Body of pancreas (tissue), 4 donors: Measurements from ENCODE around the gene TSPAN6. TPM values are rescaled to one million over a fixed set of nuclear protein-coding genes. Genes with fewer than 3 reads are reported as not detected.

Experiments used
- ATAC-seq: fragments of 150-250 bp; one replicate; pipeline ENCODE4 v1.9.1; 2016
- DNase-seq, 4 donors: peaks; one replicate each; pipeline ENCODE4 v3.0.0-alpha.2; 2019
- H3K27ac ChIP-seq, 4 donors: fragments of 200-600 bp; sonication (generic); 1 replicate in 3 of 4; 2 replicates in 1 of 4; pipeline versions ENCODE4 v1.5.1 to v1.6.1; 2016 to 2019; ENCODE audit warnings: mild to moderate bottlenecking in 1 of 4, mixed read lengths in 1 of 4, moderate library complexity in 1 of 4
- H3K27me3 ChIP-seq, 2 donors: fragments of 200-600 bp; sonication (generic); one replicate each; pipeline ENCODE4 v1.6.0; 2016; ENCODE audit warnings: mild to moderate bottlenecking in 1 of 2
- H3K36me3 ChIP-seq, 2 donors: fragments of 200-600 bp; sonication (generic); replicated peaks in 1 of 2; 2 replicates each; pipeline ENCODE4 v1.5.1; 2016; ENCODE audit warnings: low read depth in 2 of 2; ENCODE audit not compliant: insufficient read depth in 1 of 2
- H3K4me1 ChIP-seq: fragments of 200-600 bp; sonication (generic); one replicate; pipeline ENCODE4 v1.6.0; 2016
- H3K4me3 ChIP-seq, 2 donors: fragments of 200-600 bp; sonication (generic); 1 replicate in 1 of 2; 2 replicates in 1 of 2; pipeline ENCODE4 v1.5.1; 2016 to 2019
- H3K9me3 ChIP-seq, 3 donors: fragments of 200-600 bp; sonication (generic); 1 replicate in 2 of 3; 2 replicates in 1 of 3; pipeline ENCODE4 v1.5.1; 2016
- POLR2A ChIP-seq, 3 donors: fragments of 450-650 bp; IDR thresholded peaks; one replicate each; pipeline ENCODE4 v1.6.1; 2016; ENCODE audit warnings: antibody characterized with exemption in 3 of 3, mild to moderate bottlenecking in 2 of 3
- WGBS, 2 donors: methylation state at CpG; one replicate each; pipeline ENCODE4 v1.1.5; 2017; 5-methylcytosine and 5-hydroxymethylcytosine counted together
- intact Hi-C: fragments of 100-400 bp; cut with DNase I; formaldehyde crosslinking; loops from one replicate; pipeline ENCODE4 v1.15.1; 2023
- total RNA-seq, 2 donors: library from RNA; depleted of rRNA; stranded (reverse); fragments of >200 nt; gene quantifications; one replicate each; pipeline ENCODE4 v1.1.0, GENCODE V29; 2016
- TF ChIP-seq, protein P1 (sequence below), 7 experiments: fragments of 450-650 bp in 4 of 7; fragments of 200-600 bp in 3 of 7; sonication (generic) in 3 of 7; IDR thresholded peaks; one replicate each; pipeline ENCODE4 v1.5.1; 2016 to 2019; ENCODE audit warnings: antibody characterized with exemption in 7 of 7

Gene TSPAN6
- total RNA-seq, 2 donors from 2014 or later = 8.2 to 19.2 TPM

DNA sequence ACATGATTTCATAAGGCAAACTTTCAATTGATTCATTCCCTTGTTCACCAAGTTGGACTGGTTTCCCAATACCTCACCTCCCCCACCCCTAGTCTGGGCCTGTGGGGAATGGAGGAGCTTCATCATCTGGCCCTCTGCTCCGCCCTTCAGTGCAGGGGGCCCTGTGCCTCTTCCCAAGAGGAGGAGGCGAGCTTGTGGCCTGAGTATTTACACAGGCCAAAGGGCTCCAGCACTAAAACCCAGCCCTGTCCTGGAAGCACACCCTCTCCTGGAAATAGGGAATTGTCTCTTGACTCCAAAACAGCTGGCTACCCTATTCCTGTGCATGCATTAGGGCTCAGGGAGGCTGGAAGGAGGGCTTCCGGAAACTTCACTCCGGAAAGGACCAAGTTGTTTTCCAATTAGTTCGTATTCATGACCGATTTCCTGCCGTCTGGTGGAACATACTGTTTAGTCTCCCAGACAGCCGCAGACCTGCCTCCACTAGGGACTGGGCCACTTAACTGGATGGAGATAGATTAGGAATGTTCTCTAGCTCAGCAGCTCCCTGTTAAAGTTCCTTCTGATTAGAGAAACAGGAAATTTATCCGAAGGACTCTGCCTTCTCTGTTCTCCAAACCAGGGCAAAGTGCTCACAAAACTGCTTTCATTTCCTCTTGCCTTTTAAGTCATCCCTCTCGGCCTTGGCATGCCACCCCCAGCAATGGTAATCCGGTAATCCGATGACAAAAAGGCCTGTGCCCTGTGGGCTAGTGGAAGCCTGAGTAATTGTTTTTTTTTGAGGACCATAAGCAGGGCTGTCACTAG lies 13.1 kb upstream of the TSPAN6 start:
- intact Hi-C loops = no loop called here
- no peaks in the 10 kb centered on the region for H3K36me3 ChIP-seq
- peaks cover 4% of the 10 kb centered on the region for H3K4me1 ChIP-seq
- DNase-seq = peak; percentile 20 to 52 (median 40)
- H3K27ac ChIP-seq = peak overlapping the region; percentile 13 to 72 (median 46)
- H3K9me3 ChIP-seq = no peaks in the 10 kb centered on the region
- WGBS, 2 donors = 41 to 53% methylated on average over 7 to 10 of the region's 12 CpGs
- TF ChIP-seq POLR2A (IDR thresholded peaks at IDR 0.05) = no peak
- TF ChIP-seq, protein P1, sequence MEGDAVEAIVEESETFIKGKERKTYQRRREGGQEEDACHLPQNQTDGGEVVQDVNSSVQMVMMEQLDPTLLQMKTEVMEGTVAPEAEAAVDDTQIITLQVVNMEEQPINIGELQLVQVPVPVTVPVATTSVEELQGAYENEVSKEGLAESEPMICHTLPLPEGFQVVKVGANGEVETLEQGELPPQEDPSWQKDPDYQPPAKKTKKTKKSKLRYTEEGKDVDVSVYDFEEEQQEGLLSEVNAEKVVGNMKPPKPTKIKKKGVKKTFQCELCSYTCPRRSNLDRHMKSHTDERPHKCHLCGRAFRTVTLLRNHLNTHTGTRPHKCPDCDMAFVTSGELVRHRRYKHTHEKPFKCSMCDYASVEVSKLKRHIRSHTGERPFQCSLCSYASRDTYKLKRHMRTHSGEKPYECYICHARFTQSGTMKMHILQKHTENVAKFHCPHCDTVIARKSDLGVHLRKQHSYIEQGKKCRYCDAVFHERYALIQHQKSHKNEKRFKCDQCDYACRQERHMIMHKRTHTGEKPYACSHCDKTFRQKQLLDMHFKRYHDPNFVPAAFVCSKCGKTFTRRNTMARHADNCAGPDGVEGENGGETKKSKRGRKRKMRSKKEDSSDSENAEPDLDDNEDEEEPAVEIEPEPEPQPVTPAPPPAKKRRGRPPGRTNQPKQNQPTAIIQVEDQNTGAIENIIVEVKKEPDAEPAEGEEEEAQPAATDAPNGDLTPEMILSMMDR (IDR thresholded peaks at IDR 0.05) = no peak
- ATAC-seq = peak; percentile 74
- no peaks in the 10 kb centered on the region for H3K27me3 ChIP-seq
- H3K4me3 ChIP-seq = no peak overlapping the region

GRCh38 chrX:100648458-100649417 lies 12.1 kb upstream of the TSPAN6 start:
- Histone ChIP-seq H3K4me1 (peaks cover 4% of the 10 kb centered on the region), H3K27me3 (no peaks in the 10 kb centered on the region), H3K4me3 (no peak overlapping the region), H3K27ac (peak overlapping the region in 3 of 4 donors; percentile 26 to 72 (median 66)), H3K36me3 (no peaks in the 10 kb centered on the region), H3K9me3 (no peaks in the 10 kb centered on the region)
- intact Hi-C loops = no loop called here
- DNase-seq = peak in 1 of 4 donors; percentile 12
- peak; percentile 31 for ATAC-seq
- WGBS, 2 donors = 62 to 67% methylated on average over 8 of the region's 8 CpGs
- TF ChIP-seq POLR2A (IDR thresholded peaks at IDR 0.05) = no peak
- TF ChIP-seq, protein P1 (IDR thresholded peaks at IDR 0.05) = no peak

GRCh38 chrX:100647739-100648138 lies 11.1 kb upstream of the TSPAN6 start:
- H3K27me3 ChIP-seq = no peaks in the 10 kb centered on the region
- no peaks in the 10 kb centered on the region for H3K36me3 ChIP-seq
- H3K4me1 ChIP-seq = peaks cover 4% of the 10 kb centered on the region
- no peak overlapping the region for H3K4me3 ChIP-seq
- H3K9me3 ChIP-seq = no peaks in the 10 kb centered on the region
- H3K27ac ChIP-seq = peak overlapping the region in 1 of 4 donors; percentile 72
- ATAC-seq (no peak), DNase-seq (no peak)
- TF ChIP-seq, protein P1 (IDR thresholded peaks at IDR 0.05) = no peak
- no peak for TF ChIP-seq POLR2A (IDR thresholded peaks at IDR 0.05)
- WGBS, 2 donors = 47 to 63% methylated on average over 2 of the region's 2 CpGs
- intact Hi-C loops = no loop called here

- Histone ChIP-seq H3K27me3 (no peaks in the 10 kb centered on the region), H3K36me3 (no peaks in the 10 kb centered on the region)
- ATAC-seq = no peak
Observed at GRCh38 chrX:100647095-100647494, 10.5 kb upstream of the TSPAN6 start.

More at GRCh38 chrX:100647095-100647494, 10.5 kb upstream of the TSPAN6 start:
- no peak for TF ChIP-seq POLR2A (IDR thresholded peaks at IDR 0.05)
- TF ChIP-seq, protein P1 (IDR thresholded peaks at IDR 0.05) = peak in 1 of 7 experiments; percentile 4
- no peak for DNase-seq
- H3K4me1 ChIP-seq = peaks cover 4% of the 10 kb centered on the region
- 10 to 17% methylated on average over 1 of the region's 1 CpG for WGBS, 2 donors
- no peak overlapping the region for H3K4me3 ChIP-seq
- intact Hi-C loops = no loop called here
- peak overlapping the region in 1 of 4 donors; percentile 28 for H3K27ac ChIP-seq
- no peaks in the 10 kb centered on the region for H3K9me3 ChIP-seq
